HepG2 (cell line): ENCODE results near the gene MGA. TPM values are rescaled to one million over a fixed set of nuclear protein-coding genes. Genes with fewer than 3 reads are reported as not detected.

Experiments used
- ATAC-seq: fragments of 200-7000 bp; cut with Tn5 transposase; 3 replicates; pipeline ENCODE4 v1.9.1; 2020; ENCODE audit warnings: mild to moderate bottlenecking, moderate library complexity
- BruUV-seq: library from RNA; stranded (reverse); fragments of 400-500 nt; replicated peaks from 2 replicates; lab custom pipeline; 2021; lab: Mats Ljungman, UMichigan
- CTCF ChIA-PET: fragments of 300-600 bp; formaldehyde crosslinking; extraction: SDS; loops from one replicate; lab custom pipeline; 2021; ENCODE audit warnings: low total read pairs, inconsistent platforms, low intra/inter-chr PET ratio; lab: Yijun Ruan, JAX
- POLR2A ChIA-PET: fragments of 350-600 bp; sonication (Branson Sonifier 250); formaldehyde crosslinking; loops from one replicate; lab custom pipeline; 2020; ENCODE audit warnings: antibody characterized with exemption, inconsistent platforms; lab: Yijun Ruan, JAX
- DNase-seq: peaks from one replicate; pipeline ENCODE4 v3.0.0-alpha.2; 2015; ENCODE audit warnings: low spot score
- FAIRE-seq: peaks from 3 replicates; lab custom pipeline; 2011; peaks lifted over from hg19 to GRCh38; lab: Jason Lieb, UNC
- H2AFZ ChIP-seq: one replicate; pipeline ENCODE4 v1.6.1; 2011; ENCODE audit warnings: low read length, inconsistent platforms
- H3K27ac ChIP-seq: fragments of 300-600 bp; 3 replicates; pipeline ENCODE4 v1.8.0; 2011; ENCODE audit warnings: mixed run types, mild to moderate bottlenecking, mixed read lengths, low read length, inconsistent platforms; ENCODE audit not compliant: insufficient read depth; ENCODE audit errors: extremely low read length
- H3K27me3 ChIP-seq, 2 experiments: fragments of 200-600 bp in 1 of 2; 2 replicates in 1 of 2; 3 replicates in 1 of 2; pipeline versions ENCODE4 v1.6.0 to v1.8.0; 2011; ENCODE audit warnings: low read length in 2 of 2, mild to moderate bottlenecking in 2 of 2, moderate library complexity in 2 of 2, inconsistent platforms in 1 of 2; ENCODE audit not compliant: insufficient read depth in 2 of 2, control insufficient read depth in 1 of 2
- H3K36me3 ChIP-seq, 2 experiments: fragments of 200-600 bp in 1 of 2; replicated peaks in 1 of 2; 2 replicates in 1 of 2; 3 replicates in 1 of 2; pipeline versions ENCODE4 v1.5.1 to v1.8.0; 2011; ENCODE audit warnings: low read length in 2 of 2, inconsistent platforms in 1 of 2; ENCODE audit not compliant: insufficient read depth in 2 of 2, control insufficient read depth in 1 of 2
- H3K4me1 ChIP-seq: 2 replicates; pipeline ENCODE4 v1.5.1; 2012; ENCODE audit warnings: low read length, inconsistent platforms; ENCODE audit not compliant: insufficient read depth
- H3K4me2 ChIP-seq: 2 replicates; pipeline ENCODE4 v1.6.0; 2011; ENCODE audit warnings: low read depth, low read length, inconsistent platforms
- H3K4me3 ChIP-seq, 3 experiments: fragments of 200-600 bp in 1 of 3; sonication (generic), shearing (Covaris generic) in 1 of 3; replicated peaks in 1 of 3; 2 replicates each; pipeline ENCODE4 v1.5.1; 2011 to 2016; ENCODE audit warnings: low read length in 3 of 3, inconsistent platforms in 2 of 3, low read depth in 2 of 3, mild to moderate bottlenecking in 2 of 3, control low read depth in 1 of 3, mixed read lengths in 1 of 3; ENCODE audit not compliant: insufficient read depth in 1 of 3
- H3K79me2 ChIP-seq: one replicate; pipeline ENCODE4 v1.6.1; 2011; ENCODE audit warnings: low read length, inconsistent platforms; ENCODE audit not compliant: insufficient read depth
- H3K9ac ChIP-seq: 2 replicates; pipeline ENCODE4 v1.6.0; 2011; ENCODE audit warnings: mild to moderate bottlenecking, low read depth, low read length, inconsistent platforms; ENCODE audit not compliant: insufficient read depth
- H3K9me3 ChIP-seq: 2 replicates; pipeline ENCODE4 v1.5.1; 2012; ENCODE audit warnings: mild to moderate bottlenecking, low read length
- H4K20me1 ChIP-seq: 2 replicates; pipeline ENCODE4 v1.6.0; 2011; ENCODE audit warnings: inconsistent platforms, mild to moderate bottlenecking, low read length, moderate library complexity; ENCODE audit not compliant: insufficient read depth
- ARNT ChIP-seq: fragments of 450-650 bp; IDR thresholded peaks from 2 replicates; pipeline ENCODE4 v1.6.1; 2017
- CENPBD1 ChIP-seq: sonication (generic); formaldehyde crosslinking; IDR thresholded peaks from 2 replicates; pipeline ENCODE4 v1.8.0; 2022; ENCODE audit warnings: missing genetic modification reagents, low read depth, mild to moderate bottlenecking, borderline replicate concordance
- HNRNPL ChIP-seq: fragments of 200-400 bp; formaldehyde crosslinking; IDR thresholded peaks from 2 replicates; pipeline ENCODE4 v1.6.1; 2017; ENCODE audit warnings: mild to moderate bottlenecking, low read depth, low read length
- MAFF ChIP-seq: IDR thresholded peaks from 2 replicates; pipeline ENCODE4 v1.6.1; 2011; ENCODE audit warnings: low read depth, low read length, improper control_type of control experiment
- MAFK ChIP-seq, 2 experiments: IDR thresholded peaks in 1 of 2; conservative IDR thresholded peaks in 1 of 2; 2 replicates each; pipeline ENCODE4 v1.6.1; 2011; ENCODE audit warnings: improper control_type of control experiment in 2 of 2, low read length in 2 of 2
- NR2F1 ChIP-seq, 2 experiments: fragments of 450-650 bp in 1 of 2; formaldehyde crosslinking in 1 of 2; IDR thresholded peaks; 2 replicates each; pipeline versions ENCODE4 v1.5.0 to v1.6.1; 2016 to 2020; ENCODE audit warnings: mild to moderate bottlenecking in 1 of 2, missing compliant biosample characterization in 1 of 2, missing genetic modification reagents in 1 of 2, moderate library complexity in 1 of 2
- PHF8 ChIP-seq: sonication (generic); formaldehyde crosslinking; IDR thresholded peaks from 2 replicates; pipeline ENCODE4 v1.5.0; 2020; ENCODE audit warnings: missing genetic modification reagents
- ZFP37 ChIP-seq: sonication (generic); formaldehyde crosslinking; IDR thresholded peaks from 2 replicates; pipeline ENCODE4 v1.4.0; 2020; ENCODE audit warnings: missing genetic modification reagents, borderline replicate concordance
- ZNF629 ChIP-seq: sonication (generic); formaldehyde crosslinking; conservative IDR thresholded peaks from 2 replicates; pipeline ENCODE4 v1.5.0; 2020; ENCODE audit warnings: missing genetic modification reagents
- WGBS: methylation state at CpG from one replicate; pipeline ENCODE4 v1.1.6; 2017; ENCODE audit warnings: low lambda C conversion rate; 5-methylcytosine and 5-hydroxymethylcytosine counted together
- in situ Hi-C: cut with HindIII; loops from 2 replicates; pipeline ENCODE4 v1.10.0; 2017; ENCODE audit warnings: low pct_unique_long_range_greater_than_20kb; ENCODE audit not compliant: extremely low pct_ligation_motif_present
- intact Hi-C: fragments of 100-400 bp; cut with micrococcal nuclease; formaldehyde crosslinking; loops from one replicate; pipeline ENCODE4 v1.10.0; 2022; ENCODE audit not compliant: unreplicated experiment
- polyA plus RNA-seq, 8 experiments: library from polyadenylated mRNA; depleted of rRNA in 3 of 8; stranded (reverse) in 7 of 8; unstranded in 1 of 8; fragments of >200 nt; fragmentation: Illumina TruSeq in 4 of 8; extraction: Trizol in 4 of 8; gene quantifications; 2 replicates each; pipeline versions ENCODE4 v1.2.1 to v1.2.3, GENCODE V29; 2011 to 2016; ENCODE audit warnings: low read depth in 4 of 8, missing spikeins in 1 of 8, mixed read lengths in 1 of 8; ENCODE audit not compliant: insufficient read depth in 1 of 8
- total RNA-seq, 5 experiments: library from RNA; depleted of rRNA; stranded (reverse); fragments of >200 nt; fragmentation: Illumina TruSeq; extraction: Trizol; gene quantifications; 2 replicates each; pipeline ENCODE4 v1.2.3, GENCODE V29; 2016; ENCODE audit warnings: low read depth in 1 of 5
- TF ChIP-seq, protein P1 (sequence below): sonication (generic); formaldehyde crosslinking; IDR thresholded peaks from 2 replicates; pipeline ENCODE4 v1.5.0; 2020; ENCODE audit warnings: missing genetic modification reagents

MGA gene
- total and polyA plus RNA-seq, 2 of the 13 experiments (the other 11 are each of a cell fraction or from before 2014, with no cell fraction given): 5.3 to 59.0 TPM

GRCh38 chr15:41627203-41627602, 33.0 kb upstream of the MGA start:
- no peak overlapping the region for H3K4me2 ChIP-seq
- 0 out of 5 replicates have a peak, but pooled peaks cover 0 to under 1% of the 10 kb centered on the region in 2 experiments for H3K36me3 ChIP-seq
- no peak for ATAC-seq
- no peak overlapping the region for H3K9ac ChIP-seq
- no TSS peak for BruUV-seq
- DNase-seq: no peak
- TF ChIP-seq MAFK (conservative IDR thresholded peaks at IDR 0.05 in 1 of 2, IDR thresholded peaks at IDR 0.05 in 1 of 2; ENCODE audit: low read length in 2 of 2): peak; percentile 87 to 93
- TF ChIP-seq ARNT: no peak
- peak; percentile 89 for TF ChIP-seq MAFF
- no peak overlapping the region for H2AFZ ChIP-seq
- intact Hi-C loops: no loop called here
- POLR2A ChIA-PET: interaction anchor here (0.8 kb wide), 1 partner anchor 15 kb away, joined by 4 read pairs; no protein-coding TSS in a partner anchor
- no peak overlapping the region for H3K4me3 ChIP-seq
- H3K27ac ChIP-seq: no peak overlapping the region
- no peaks in the 10 kb centered on the region for H3K27me3 ChIP-seq
- peaks cover 38% of the 10 kb centered on the region for H3K4me1 ChIP-seq
- in situ Hi-C loops: no loop called here
- FAIRE-seq: no peak
- peaks cover 73% of the 10 kb centered on the region for H3K79me2 ChIP-seq
- CTCF ChIA-PET: no interaction called here
- 97% methylated on average over 1 of the region's 1 CpG for WGBS
- H4K20me1 ChIP-seq: no peaks in the 10 kb centered on the region
- H3K9me3 ChIP-seq: no peaks in the 10 kb centered on the region

DNA sequence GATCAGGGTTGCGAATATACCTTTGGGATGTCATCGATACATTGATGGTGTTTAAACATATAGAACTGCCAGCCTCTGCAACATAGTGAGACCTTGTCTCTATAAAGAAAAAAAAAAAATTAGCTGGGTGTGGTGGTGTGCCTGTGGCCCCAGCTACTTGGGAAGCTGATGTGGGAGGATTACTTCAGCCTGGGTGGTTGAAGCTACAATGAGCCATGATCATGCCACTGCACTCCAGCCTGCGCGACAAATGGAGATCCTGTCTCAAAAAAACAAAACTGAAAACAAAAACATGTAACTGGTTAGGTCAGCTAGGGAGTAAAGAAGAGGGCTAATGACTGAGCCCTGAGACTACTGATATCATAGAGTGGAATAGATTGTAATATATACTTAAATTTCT, 30.7 kb upstream of the MGA start:
- BruUV-seq: no TSS peak
- H3K27ac ChIP-seq: peak overlapping the region; percentile 1
- in situ Hi-C loops (no loop called here), intact Hi-C loops (no loop called here)
- peaks cover 74% of the 10 kb centered on the region for H3K79me2 ChIP-seq
- no peak overlapping the region for H3K4me2 ChIP-seq
- POLR2A ChIA-PET: interaction anchor here (0.9 to 1.8 kb wide), 2 partner anchors 8 to 31 kb away, joined by 3 to 17 read pairs; partner anchors contain the start of gene MGA
- WGBS: 94% methylated on average over 4 of the region's 4 CpGs
- no peaks in the 10 kb centered on the region for H4K20me1 ChIP-seq
- H3K4me1 ChIP-seq: peaks cover 43% of the 10 kb centered on the region
- H3K36me3 ChIP-seq: 0 out of 5 replicates have a peak, but pooled peaks cover 0 to 3% of the 10 kb centered on the region in 2 experiments
- H3K9ac ChIP-seq: no peak overlapping the region
- DNase-seq (no peak), ATAC-seq (no peak), FAIRE-seq (no peak)
- CTCF ChIA-PET: no interaction called here
- H3K27me3 ChIP-seq: no peaks in the 10 kb centered on the region
- H3K4me3 ChIP-seq: no peak overlapping the region
- no peak overlapping the region for H2AFZ ChIP-seq
- no peaks in the 10 kb centered on the region for H3K9me3 ChIP-seq
- TF ChIP-seq HNRNPL (no peak), ZNF629 (CRISPR knock-in tag) (no peak), ZFP37 (CRISPR knock-in tag) (no peak), CENPBD1 (no peak), PHF8 (no peak), NR2F1 (CRISPR knock-in tag; IDR thresholded peaks at IDR 0.05) (no peak)
- TF ChIP-seq, protein P1, sequence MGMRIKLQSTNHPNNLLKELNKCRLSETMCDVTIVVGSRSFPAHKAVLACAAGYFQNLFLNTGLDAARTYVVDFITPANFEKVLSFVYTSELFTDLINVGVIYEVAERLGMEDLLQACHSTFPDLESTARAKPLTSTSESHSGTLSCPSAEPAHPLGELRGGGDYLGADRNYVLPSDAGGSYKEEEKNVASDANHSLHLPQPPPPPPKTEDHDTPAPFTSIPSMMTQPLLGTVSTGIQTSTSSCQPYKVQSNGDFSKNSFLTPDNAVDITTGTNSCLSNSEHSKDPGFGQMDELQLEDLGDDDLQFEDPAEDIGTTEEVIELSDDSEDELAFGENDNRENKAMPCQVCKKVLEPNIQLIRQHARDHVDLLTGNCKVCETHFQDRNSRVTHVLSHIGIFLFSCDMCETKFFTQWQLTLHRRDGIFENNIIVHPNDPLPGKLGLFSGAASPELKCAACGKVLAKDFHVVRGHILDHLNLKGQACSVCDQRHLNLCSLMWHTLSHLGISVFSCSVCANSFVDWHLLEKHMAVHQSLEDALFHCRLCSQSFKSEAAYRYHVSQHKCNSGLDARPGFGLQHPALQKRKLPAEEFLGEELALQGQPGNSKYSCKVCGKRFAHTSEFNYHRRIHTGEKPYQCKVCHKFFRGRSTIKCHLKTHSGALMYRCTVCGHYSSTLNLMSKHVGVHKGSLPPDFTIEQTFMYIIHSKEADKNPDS (CRISPR knock-in tag): no peak
